GM21717 (cell line): ENCODE data around the gene OXER1.

Experiments used
- ATAC-seq: cut with Tn5 transposase; IDR thresholded peaks from one replicate; pipeline ENCODE4 v1.9.1; 2021; ENCODE audit warnings: mild to moderate bottlenecking, moderate library complexity; ENCODE audit not compliant: unreplicated experiment

Gene OXER1

GRCh38 chr2:42770288-42771131, 6.6 kb upstream of the OXER1 start:
- ATAC-seq: no peak

DNA sequence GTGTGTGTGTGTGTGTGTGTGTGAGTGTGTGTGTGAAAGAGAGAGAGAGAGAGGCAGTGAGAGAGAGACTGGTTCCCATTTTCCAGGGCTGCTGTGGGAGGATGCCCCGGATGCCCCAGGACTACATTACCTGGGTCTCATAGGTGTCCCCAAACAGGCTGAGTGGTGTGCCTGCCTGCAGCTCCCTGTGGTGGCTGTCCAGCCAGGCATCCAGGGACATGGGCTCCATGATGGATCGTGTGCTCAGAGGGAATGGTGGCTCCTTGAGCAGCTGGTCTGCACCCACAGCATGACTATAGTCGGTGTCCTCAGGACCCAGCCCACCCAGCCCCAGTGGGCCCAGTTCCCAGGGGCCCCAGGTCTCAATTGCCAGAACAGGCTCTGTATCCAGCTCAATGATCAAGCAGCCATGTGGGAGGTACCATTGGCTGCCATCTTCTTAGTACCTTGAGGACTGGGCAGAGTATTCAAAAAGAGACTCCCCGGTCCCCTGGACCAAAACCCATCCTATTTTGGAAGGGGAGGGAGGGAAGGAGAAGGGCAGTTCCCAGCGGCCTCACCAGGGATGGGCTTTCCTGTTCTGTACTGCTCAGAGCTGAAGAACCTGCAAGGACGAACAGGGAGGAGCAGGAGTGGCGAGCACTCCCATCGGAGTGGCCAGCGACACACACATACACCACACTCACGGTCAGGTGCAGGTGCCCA, 5.8 kb upstream of the OXER1 start:
- ATAC-seq: no peak

GRCh38 chr2:42768706-42769256, 4.8 kb upstream of the OXER1 start:
- ATAC-seq: no peak

GRCh38 chr2:42767899-42768705, 4.2 kb upstream of the OXER1 start:
- no peak for ATAC-seq

GRCh38 chr2:42767080-42767898, 3.4 kb upstream of the OXER1 start:
- ATAC-seq: no peak

DNA sequence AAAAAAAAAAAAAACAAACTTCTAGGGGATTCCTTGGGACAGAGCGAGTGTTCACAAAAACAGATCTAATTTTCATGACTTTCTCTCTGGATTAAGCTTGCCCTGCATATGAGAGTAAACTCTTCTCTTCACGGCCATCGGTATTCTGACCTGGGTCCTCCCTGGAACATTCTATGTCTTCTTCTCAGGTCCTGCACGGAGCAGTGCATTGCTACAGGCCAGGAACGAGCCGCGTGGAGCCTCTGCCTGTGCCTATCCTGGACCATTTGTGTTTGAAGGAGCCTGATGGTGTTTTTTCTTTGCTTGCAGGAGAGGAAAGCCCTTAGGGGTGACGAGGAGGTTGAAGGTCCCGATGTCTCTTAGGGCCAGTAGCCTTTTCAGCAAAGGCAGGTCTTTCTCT, 1.8 kb upstream of the OXER1 start:
- ATAC-seq: no peak

DNA sequence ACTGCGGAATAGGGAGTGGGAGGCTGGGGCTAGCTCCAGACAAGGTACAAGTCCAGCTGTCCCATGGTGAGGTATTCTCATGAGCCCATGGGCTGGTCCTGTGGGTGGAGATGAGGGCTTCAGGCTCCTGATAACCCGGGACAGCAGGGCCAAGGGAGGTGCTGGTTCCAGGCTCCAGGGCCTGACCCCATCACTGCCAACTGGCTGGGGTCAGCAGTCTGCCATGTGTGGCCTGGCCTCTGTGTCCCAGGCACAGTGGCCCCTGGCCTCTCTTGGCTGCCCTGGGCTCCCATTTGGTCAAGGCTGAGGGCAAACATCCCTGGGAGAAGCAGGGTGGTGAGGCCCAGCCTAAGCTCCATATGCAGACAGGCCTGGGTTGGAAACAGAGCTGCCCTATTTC, 966 bp upstream of the OXER1 start:
- ATAC-seq: no peak

DNA sequence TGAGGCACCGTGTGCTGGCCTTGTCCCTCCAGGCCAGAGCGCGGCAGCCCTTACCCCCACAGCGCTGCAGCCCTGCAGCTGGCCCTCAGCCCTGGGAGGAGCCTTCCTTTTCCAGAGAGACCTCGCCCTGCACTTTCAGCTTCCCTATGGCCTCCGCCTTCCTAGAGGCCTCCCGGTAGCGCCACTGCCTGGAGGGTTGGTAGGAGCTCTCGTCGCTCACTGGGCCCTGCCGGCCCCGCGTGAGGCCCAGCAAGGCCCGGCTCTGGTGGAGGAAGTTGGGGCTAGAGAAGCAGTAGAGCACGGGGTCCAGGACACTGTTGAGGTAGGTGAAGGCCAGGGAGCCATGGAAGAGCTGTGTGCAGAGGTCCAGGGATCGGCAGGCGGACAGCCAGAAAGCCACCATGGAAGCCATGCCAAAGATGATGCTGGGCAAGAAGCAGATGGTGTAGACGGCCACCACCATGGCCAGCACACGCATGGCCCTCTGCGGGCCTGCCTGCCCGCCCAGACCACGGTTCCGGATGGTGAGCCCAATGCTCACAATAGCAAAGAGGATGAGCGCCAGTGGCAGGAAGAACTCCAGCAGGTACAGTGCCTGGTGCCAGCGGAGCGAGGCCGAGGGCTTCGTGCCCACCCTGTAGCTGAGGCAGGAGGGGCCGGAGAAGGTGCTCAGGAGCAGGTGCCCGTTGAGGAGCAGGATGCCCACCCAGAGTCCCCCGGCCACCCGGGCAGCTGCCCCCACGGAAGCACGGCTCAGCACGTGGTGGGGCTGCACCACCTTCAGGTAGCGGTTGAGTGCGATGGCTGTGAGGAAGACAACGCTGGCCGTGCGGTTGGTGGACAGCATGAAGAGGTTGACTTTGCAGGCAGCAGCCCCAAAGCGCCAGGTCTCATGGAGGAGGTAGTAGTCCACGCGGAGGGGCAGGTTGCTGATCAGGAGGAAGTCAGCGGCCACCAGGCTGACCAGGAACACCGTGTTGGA, 821 bp downstream of the OXER1 start:
- ATAC-seq: no peak

- ATAC-seq: no peak
These were observed 1.8 kb downstream of the OXER1 start for GRCh38 chr2:42762155-42762554.

- ATAC-seq: no peak
These were observed 2.4 kb downstream of the OXER1 start for GRCh38 chr2:42761554-42761953.

DNA sequence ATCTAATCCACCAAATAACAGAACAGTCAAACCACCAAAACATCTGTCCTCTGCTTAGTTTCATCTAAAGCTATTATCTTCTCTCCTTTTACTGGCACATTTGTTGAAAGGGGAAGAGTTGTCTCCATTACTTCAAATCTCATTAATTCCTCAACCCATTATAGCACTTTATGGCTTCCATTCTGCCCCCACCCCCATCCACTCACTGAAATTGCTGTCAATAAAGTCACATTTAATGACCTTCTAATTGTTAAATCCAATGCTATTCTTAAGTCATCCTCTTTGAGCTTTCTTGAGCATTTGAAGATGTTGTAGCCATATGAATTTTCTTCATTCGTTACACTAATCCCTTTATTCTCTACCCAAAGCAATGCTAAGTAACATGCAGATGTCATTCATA, 5.2 kb downstream of the OXER1 start:
- no peak for ATAC-seq

GRCh38 chr2:42757981-42758740, 5.8 kb downstream of the OXER1 start:
- no peak for ATAC-seq

GRCh38 chr2:42756966-42757513, 6.9 kb downstream of the OXER1 start:
- ATAC-seq: no peak

- no peak for ATAC-seq
These were observed 7.7 kb downstream of the OXER1 start for GRCh38 chr2:42756150-42756775.

DNA sequence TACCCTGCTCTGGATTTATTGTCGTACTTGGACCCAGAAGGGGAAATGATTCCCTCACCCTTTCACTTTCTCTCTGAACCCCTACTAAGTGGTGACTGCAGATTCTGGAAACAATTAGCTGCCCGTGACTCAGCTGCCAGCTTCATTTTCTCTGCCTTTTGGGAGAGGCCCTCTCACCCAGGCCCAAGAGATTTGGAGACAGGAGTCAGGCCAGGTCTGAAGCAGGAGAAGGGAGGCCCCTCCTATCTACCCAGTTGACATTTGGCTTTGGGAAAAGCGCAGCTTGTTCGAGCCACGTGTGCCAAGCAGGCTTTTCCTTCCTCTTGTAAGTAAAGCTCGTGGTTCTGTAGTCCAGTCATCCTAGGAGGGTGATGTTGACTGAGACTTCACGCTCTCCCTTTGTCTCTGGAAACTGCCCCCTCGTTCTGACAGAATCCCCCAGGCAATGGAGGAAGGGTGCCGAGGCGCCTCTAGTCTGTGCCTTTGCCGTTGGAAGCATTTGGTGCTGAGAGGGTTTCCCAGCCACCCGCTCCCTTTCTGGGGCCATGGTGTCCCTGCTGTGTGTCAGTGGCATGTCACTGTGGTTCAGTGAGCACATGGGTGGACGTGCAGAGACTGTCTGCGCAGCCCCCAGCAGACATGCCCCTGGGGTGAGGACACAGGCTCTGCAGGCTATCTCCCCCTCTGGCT, 8.6 kb downstream of the OXER1 start:
- ATAC-seq: no peak

- ATAC-seq: no peak
These were observed 9.2 kb downstream of the OXER1 start for GRCh38 chr2:42754776-42755140.
